HG02798 (cell line): ENCODE measurements around the gene VIPR1.

Experiments used
- ATAC-seq: cut with Tn5 transposase; IDR thresholded peaks from one replicate; pipeline ENCODE4 v1.9.1; 2021; ENCODE audit warnings: mild to moderate bottlenecking; ENCODE audit not compliant: unreplicated experiment, poor library complexity

VIPR1 gene, protein sequence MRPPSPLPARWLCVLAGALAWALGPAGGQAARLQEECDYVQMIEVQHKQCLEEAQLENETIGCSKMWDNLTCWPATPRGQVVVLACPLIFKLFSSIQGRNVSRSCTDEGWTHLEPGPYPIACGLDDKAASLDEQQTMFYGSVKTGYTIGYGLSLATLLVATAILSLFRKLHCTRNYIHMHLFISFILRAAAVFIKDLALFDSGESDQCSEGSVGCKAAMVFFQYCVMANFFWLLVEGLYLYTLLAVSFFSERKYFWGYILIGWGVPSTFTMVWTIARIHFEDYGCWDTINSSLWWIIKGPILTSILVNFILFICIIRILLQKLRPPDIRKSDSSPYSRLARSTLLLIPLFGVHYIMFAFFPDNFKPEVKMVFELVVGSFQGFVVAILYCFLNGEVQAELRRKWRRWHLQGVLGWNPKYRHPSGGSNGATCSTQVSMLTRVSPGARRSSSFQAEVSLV

DNA sequence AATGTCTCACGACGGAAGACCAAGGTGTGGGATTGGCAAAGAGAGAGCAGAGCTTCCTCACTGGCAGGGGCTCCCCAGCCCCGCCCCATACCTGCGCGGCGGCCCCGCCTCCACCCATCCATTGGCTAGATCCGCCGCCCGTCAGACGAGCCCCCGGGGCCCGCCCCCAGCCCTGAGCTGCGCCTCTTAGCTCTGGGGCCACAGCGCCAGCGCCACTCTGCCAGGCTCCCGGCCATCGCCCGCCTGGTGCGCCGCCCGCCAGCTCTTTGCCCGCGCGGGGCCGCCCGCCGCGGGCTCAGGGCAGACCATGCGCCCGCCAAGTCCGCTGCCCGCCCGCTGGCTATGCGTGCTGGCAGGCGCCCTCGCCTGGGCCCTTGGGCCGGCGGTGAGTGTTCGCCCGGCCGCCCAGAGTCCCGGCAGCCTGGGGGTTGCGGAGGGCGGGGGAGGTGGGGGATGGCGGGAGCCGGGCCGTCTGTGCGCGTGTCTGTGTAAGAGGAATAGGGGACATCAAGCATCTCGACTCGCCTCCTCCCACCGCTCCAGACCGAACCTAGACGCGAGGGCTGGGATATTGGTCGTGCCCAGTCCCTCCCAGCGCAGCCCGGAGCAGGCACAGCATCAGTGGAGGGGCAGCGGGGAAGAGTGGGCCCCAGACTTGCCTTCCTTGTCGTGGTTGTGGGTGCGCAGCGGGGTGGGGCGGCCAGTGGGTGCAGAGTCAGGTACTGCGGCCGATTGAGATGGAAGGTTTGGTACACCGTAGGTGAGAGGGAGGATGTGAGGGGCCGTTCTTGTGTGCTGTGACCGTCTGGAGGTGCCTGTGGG, at the start of gene VIPR1:
VIPR1 (plus strand) TSS at position 215 of the 822 bp plus-strand sequence; CDS start at position 308, 93 bp downstream.
- peak; percentile 95 for ATAC-seq

DNA sequence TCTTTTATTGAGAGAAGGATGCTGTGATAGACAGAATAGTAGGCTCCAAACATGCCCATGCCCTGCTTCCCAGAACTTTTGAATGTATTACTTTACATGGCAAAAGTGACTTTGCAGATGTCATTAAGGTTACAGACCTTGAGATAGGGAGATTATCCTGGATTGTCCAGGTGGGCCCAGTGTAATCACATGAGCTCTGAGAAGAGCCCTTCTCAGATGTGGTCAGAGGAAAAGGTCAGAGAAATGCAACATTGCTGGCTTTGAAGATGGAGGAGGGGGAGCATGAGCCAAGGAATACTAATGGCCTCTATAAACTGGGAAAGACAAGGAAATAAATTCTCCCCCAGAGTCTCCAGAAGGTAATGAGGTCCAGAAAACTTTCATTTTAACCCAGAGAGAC, 46.2 kb upstream of the VIPR1 start:
- ATAC-seq, result no peak

DNA sequence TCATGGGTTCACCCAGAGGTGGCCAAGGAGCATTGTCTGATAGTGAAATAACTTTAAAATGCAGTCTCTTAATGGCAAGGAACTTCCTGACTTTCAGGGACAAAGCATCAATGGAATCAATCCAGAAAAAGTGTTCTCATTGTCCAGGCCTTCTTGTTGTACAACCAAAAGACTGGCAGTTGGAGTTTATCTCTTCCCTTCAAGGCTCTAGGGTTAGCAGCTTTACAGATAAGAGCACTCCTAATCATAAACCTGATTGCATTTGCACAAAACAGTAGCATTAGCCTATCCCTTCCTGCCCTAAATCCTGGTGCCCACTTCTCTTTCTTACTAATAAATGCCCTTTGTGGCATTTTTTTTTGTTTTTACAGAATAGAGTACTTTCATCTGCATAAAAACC, 43.3 kb upstream of the VIPR1 start:
- ATAC-seq, result no peak

DNA sequence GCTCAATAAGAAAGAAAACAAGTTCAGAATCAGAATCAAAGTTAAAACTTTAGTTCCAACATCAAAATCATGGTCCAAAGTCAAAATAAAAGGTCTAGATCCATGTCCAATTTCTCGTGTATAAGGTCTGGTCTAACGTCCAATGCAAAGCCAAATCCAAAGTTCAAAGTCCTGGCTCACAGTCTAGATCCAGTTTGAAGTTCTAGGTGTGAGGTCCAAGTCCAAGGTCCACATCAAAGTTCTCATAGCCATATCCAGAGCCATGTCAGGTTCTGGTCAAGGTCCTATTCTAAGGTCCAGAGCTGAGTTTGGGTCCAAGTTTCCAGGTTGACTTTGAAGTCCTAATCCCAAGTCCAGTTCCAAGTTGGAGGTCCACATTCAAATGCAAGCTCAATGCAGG, 40.7 kb upstream of the VIPR1 start:
- ATAC-seq, result no peak

DNA sequence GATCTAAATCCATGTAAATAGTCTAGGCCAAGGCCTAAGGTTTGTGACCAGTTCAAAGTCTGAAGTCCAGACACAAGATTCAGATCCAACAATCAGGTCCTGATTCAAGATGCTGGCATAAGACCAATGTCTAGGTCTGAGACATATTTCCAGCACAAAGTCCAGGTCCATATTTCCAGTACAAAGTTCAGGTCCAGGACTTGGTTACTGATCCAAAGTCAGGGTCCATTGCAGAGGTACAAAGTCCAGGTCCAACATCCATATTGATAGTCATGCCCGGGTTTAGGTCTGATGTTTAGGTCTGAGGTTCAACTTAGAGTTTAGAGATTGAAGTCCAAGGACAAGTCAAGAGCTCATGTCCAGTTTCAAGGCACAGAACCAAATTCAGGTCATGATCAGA, 39.4 kb upstream of the VIPR1 start:
- no peak for ATAC-seq

DNA sequence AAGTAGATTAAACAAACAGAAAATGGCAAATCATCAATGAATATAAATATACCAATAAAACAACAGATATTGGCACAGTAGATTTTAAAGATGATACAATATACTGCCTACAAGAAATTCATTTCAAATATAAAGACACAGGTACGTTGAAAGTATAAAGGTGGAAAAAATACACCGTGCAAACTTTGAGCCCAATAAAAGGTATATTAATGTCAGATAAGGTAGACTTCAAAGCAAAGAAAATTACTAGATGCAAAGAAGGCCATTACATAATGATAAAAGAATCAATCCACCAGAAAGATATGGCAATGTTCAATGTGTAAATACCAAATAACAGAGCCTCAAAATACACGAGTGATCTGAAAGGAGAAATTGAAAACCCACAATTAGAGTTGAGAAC, 34.3 kb upstream of the VIPR1 start:
- no peak for ATAC-seq

DNA sequence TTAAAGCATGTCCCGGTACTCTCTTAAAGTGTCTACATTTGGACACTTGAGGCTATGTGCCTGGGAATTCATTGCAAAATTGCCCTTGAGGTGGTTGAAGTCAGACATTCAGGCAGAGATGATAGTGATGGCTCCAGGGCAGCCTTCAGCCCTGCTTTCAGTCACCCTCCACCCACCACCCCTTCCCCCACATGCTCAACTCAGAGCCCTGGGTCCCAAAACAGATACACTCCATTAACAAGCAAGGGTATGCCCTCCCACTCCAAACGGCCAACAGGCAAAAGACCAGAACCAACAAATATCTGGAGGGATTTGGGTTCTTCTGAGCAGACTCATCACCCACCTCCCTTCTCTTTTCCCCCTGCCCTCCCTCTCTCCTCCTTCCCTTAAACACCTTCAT, 29.9 kb upstream of the VIPR1 start:
- no peak for ATAC-seq

DNA sequence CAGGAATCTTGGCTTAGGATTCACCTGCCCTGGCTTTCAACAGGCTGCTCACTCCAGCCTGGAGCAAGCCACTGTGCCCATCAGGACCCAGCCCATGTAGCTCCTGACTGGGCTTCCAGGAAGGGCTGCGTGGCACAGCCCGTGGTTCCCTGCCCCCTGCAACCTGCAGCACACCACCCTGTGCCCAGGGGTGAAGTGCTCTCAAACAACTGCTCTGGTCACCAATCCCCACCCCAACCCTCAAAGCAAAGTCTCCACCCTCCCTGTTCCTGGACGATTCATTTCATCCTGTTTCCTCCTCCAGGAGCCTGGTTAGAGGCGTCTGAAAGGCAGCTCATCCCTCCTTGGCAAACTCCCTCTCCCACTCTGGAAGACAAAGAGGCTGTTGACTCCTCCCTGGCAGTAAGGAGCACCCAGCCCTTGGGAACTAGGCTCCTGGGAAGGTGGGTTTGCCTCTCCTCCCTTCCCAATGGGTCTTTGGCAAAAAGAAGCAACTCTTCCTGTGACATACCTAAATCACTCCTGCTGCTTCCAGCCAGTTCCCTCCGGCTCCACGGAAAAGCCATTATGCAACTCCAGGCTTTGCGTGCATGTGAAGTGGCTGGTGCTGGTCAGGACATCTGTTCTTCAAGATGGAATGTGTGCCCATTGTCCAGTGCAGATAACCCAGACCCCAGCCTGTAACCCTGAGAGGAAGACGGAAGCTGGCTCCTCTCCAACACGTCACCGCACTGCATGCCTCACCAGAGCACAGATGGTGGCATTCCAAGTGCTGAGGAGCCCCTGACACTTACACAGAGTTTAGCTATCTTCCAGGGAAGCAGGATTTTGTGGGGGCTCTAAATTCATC, 29.1 kb upstream of the VIPR1 start:
- ATAC-seq, result no peak

DNA sequence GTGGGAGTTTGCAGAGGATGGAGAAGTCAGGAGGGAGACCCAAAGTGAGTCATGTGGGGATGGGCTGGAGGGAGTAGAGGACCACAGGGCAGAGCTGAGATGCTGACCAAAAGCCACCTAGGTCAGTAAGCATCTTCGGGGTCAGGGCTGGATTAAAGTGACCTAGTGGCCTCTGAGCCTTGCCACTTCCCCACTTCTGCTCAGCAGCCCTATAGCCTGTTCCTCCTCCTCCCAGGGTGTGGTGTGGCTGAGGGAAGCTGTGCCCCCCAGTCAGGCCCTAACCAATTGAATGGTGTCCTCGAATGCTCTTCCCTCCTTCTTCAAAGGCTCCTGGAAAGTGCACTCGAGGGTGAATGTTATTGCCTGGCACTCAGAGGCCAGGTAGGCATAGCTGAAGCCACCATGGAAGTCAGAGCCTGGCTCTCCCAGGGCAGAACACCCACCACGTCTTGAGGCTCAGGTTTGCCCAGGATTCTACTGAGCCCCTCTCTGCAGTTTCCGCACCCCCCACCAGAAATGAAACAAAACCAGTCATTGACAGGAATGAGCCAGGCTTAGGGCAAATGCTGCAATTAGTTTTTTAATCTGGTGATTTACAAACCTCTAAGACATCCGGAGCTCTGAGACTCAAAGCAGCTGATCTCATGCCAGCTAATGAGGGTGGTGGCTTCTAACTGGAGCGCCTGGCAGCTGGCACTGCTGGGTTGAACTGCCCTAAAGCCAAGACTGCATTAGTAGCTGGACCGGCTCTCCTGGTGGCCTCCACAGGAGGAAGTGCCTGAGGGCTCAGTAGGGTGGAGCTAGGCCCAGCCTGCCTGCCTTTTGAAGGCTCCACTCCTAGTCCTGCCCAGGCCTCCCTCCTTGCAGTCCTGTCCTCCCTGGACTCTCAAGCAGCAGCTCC, 26.0 kb upstream of the VIPR1 start:
- ATAC-seq, result no peak

DNA sequence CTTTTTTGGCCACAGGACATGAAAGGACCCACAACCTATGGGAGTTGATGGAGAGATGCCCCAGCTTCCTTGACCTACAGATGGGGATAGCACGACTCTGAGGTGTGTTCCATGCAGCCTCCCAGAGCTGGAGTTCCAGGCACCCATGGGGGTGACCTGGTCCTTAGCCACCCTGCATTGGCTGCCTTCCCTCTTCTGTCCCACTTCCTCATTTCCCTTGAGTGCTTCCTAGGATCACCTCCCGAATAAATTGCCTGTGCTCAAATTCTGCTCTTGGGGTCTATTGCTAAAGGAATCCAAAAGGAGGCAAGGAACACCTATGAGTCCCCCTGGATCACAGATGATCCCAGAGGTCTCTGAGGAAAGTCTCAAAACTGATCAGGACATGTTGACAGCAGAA, 24.7 kb upstream of the VIPR1 start:
- ATAC-seq, result no peak

DNA sequence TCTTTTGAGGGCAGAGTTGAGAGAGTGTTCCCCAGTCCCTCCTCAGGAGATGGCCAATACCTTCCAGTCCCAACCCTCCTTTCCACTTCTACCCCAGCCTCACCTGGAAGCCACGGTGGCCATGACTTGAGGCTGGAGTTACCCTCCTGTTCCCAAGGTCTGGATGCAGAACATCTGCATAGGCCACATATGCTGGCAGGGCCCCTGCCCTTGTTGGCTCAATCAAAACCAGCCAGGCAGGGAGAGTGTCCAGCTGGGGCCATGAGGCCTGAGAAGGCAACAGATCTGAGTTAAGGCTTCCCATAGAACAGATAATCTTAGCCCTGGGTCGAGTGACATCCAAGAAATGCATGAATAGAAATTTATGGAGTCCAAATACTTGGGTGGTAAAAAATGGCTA, 23.6 kb upstream of the VIPR1 start:
- no peak for ATAC-seq

DNA sequence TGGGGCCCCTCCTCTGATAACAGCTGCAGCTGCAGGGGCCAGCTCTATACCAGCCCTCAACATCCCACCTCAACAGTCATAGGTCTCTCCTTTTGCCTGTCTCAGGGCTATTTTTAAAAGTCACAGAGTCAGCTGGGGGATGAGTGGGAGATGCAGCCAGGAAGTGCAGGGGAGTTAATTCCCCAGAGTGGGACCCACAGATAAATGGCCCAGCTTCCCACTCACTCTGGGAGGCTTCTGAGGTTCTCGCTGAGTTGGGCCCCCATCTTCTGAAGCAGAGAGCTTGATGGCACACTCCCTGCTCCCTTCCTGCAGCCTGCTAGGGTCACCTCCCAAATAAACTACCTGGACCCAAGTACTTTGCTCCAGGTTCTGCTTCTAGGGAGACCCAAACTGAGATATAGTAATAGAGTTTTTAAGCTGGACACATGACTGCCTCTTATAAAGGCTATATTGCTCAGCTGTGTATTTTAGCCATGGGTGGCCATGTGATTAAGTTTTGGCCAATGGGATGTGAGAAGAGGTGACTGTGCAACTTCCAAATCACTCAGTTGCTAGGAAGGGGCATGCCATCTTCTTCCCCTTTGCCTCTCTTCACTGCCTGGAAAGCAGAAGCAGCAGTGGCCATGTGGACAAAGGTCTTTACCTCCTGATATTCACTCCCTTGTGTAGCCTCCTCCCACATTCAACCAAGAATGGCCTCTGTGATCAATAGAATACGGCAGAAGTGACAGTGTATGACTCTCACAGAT, 15.5 kb upstream of the VIPR1 start:
- ATAC-seq, result no peak

DNA sequence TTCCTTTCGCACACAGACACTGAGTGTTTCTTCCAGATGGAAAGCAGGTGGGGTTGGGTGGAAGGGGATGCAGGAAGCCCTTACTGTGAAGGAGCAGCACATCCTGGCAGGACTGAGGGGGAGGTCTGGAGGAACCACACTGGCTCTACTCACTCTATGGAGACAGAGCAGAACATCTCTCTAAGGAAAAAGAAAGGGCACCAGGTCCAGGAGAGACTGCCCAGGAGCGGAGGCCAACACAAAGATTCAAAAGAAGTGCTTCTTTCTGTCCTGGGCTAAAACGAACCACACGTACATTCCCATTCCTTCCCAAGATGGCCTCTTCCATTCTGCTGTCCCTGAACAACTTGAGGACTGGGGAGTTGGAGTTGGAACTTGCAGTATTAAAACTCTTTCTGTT, 13.8 kb upstream of the VIPR1 start:
- no peak for ATAC-seq

DNA sequence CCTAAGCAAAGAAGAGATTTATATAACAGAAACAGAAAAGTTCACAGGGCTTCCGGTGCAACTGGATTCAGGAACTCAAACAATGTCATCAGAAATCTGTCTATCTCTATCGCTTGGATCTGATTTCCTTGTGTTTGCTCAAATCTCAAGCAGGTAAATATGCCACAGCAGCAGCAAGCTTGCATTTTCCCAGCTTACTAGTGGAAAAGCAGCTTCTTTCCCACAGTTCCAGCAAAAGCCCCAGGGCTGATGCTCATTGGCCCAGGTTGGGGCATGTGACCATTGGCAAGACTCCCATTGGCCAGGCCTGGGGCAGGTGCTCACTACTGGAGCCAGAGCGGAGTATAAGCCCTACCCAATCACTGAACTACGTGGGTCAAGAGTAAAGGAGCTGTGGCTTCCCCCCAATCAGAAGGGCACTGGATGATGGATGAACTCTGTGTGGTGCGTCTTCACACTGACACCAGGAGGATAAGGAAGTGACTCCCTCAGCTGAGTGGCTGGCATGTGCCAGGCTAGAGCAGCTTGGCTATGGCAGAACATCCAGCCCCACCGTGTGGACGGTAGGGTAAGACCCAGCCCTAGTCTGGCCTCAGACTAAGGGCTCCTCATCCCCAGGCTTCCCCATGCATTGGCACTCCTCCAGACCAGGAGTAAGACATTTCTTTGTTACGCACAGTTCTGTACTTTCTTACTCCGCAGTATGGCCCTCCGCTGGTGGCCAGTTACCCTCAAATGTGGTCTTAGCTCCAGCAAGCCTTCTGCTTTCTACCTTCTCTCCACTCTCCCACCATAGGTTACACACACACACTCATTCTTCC, 13.1 kb upstream of the VIPR1 start:
- no peak for ATAC-seq

DNA sequence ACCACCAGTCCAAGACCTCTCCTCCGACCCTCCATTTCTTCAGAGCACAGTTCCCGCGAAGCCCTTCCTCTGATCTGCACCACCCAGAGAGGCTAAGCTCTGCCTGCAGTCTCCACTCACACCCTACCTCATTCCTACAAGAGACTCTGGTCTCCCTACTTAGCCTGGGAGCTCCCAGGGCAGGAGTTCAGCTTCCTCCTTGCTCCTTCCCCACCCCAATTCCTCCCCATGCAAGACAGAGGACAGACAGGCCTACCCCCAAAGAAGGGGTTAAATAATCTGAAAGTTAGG, 12.6 kb upstream of the VIPR1 start:
- ATAC-seq, result no peak

DNA sequence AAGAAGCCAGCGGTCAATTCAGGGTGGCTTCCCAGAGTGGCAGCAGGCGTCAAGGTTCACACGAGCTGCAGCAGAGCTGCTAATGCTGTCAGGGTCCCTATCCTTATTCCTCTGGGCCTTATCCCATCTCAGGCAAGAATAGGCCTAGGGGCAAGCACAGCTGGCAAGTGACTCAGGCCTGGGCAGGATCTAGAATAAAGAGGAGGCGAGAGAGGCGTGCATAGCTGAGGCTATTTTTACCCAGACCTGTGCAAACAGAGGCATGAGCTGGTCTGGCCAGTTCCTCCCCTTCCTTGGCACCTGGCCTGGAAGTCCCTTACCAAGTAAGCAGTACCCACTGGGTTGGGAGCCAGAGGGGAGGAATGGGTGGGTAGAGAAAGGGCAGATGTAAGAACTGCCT, 12.2 kb upstream of the VIPR1 start:
- peak; percentile 96 for ATAC-seq

DNA sequence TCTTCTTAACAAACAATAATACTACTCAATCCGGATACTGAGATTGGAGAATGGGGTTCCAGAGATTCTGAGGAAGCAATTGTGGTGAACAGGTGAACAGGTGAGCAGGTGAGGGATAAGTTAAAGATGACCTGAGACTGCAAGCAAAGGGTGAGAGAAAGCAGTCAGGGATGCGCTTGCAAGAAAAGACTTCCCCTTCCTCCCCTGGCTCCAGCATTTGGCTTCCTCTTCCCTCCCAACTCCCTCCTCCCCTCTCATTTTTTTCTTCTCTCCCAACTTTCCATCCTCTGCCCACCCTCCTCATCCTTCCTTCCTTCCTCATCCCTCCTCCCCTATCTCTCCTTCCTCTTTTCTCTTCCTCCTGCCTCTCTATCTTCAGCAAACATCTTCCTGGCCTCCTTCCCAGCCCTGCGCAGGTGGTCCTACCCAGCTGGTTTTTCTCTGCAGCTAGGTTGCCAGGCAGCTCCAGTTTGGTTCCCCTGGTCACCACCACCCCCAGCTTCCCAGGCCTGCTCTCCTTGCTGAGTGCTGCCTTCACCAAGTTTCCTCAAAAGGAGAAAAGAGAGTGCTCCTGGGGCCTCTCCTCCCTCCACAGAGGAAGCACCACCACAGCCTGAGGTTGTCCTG, 10.4 kb upstream of the VIPR1 start:
- no peak for ATAC-seq

DNA sequence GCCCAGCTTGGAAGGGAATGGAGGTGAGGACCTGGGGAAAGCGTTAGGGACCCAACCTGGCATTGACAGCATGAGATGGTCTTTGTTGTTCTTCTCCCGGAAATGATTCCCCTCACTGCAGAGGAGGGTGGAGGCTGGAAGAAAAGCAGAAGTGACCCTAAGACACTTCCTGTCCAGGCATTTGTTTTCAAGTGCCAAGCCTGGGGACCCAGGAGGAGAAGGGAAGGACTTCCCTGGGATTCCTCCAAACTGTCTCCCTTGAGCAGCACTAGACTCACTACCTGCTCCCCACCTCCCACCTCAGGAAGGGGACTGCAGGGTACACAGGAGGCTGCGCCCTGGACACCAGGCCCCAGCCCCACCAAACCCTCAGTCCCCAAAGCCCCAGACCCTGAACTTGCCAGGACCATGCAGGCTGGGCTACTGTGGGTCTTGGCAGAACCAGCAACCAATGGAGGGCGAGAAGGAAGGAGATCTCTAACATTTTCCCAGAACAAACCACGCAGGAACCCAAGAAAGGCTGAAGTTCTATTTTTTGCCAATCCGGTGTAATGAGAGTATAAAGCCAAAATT, 9.8 kb upstream of the VIPR1 start:
- peak; percentile 25 for ATAC-seq
